Adipocyte (in vitro differentiated cells): Measurements from ENCODE around the gene ANKRD11.
A peak's percentile ranks its signal among the peaks of the same experiment; 100 is the strongest.

ENCODE experiments used
- DNase-seq: peaks from one replicate; pipeline ENCODE4 v3.0.0-alpha.2; 2015; ENCODE audit warnings: low read depth
- H3K27me3 ChIP-seq: replicated peaks from 2 replicates; pipeline ENCODE4 v1.7.0; 2013; ENCODE audit warnings: mild to moderate bottlenecking, low read length, moderate library complexity; ENCODE audit not compliant: control insufficient read depth, insufficient read depth
- H3K36me3 ChIP-seq: 2 replicates; pipeline ENCODE4 v1.7.0; 2013; ENCODE audit warnings: low read length, mild to moderate bottlenecking, moderate library complexity; ENCODE audit not compliant: control insufficient read depth, insufficient read depth, severe bottlenecking
- H3K4me1 ChIP-seq: 2 replicates; pipeline ENCODE4 v1.7.0; 2013; ENCODE audit warnings: mild to moderate bottlenecking, low read length, moderate library complexity; ENCODE audit not compliant: control insufficient read depth, insufficient read depth
- H3K4me3 ChIP-seq: 2 replicates; pipeline ENCODE4 v1.7.0; 2013; ENCODE audit warnings: mild to moderate bottlenecking, low read length, moderate library complexity
- H3K9ac ChIP-seq: 2 replicates; pipeline ENCODE4 v1.7.0; 2013; ENCODE audit warnings: mild to moderate bottlenecking, low read length, moderate library complexity
- H3K9me3 ChIP-seq: 2 replicates; pipeline ENCODE4 v1.7.0; 2013; ENCODE audit warnings: mild to moderate bottlenecking, low read length, moderate library complexity; ENCODE audit not compliant: control insufficient read depth

Gene ANKRD11

DNA sequence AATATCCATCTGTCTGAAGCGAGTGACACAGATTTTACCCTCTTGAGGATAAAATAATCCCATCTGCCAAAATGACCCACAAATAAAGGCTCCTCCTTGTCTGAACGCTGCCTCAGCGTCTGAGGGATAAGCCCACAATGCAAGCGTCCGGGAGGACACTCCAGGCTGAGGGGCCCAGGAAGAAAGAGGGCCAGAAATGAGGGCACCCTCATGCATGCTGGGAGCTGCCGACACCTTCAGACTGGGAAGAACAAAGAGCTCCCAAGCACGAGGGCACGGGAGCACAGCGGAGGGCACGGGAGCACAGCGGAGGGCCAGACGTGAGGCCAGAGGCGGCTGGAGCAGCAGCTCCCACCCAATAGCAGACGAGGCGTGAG, 145.9 kb downstream of the ANKRD11 start:
- H3K9me3 ChIP-seq: no peaks in the 10 kb centered on the region
- no peaks in the 10 kb centered on the region for H3K27me3 ChIP-seq
- H3K4me3 ChIP-seq: peak overlapping the region; percentile 29
- H3K9ac ChIP-seq: peak overlapping the region; percentile 51
- peaks cover 33% of the 10 kb centered on the region for H3K4me1 ChIP-seq
- no peak for DNase-seq
- H3K36me3 ChIP-seq: no peaks in the 10 kb centered on the region

DNA sequence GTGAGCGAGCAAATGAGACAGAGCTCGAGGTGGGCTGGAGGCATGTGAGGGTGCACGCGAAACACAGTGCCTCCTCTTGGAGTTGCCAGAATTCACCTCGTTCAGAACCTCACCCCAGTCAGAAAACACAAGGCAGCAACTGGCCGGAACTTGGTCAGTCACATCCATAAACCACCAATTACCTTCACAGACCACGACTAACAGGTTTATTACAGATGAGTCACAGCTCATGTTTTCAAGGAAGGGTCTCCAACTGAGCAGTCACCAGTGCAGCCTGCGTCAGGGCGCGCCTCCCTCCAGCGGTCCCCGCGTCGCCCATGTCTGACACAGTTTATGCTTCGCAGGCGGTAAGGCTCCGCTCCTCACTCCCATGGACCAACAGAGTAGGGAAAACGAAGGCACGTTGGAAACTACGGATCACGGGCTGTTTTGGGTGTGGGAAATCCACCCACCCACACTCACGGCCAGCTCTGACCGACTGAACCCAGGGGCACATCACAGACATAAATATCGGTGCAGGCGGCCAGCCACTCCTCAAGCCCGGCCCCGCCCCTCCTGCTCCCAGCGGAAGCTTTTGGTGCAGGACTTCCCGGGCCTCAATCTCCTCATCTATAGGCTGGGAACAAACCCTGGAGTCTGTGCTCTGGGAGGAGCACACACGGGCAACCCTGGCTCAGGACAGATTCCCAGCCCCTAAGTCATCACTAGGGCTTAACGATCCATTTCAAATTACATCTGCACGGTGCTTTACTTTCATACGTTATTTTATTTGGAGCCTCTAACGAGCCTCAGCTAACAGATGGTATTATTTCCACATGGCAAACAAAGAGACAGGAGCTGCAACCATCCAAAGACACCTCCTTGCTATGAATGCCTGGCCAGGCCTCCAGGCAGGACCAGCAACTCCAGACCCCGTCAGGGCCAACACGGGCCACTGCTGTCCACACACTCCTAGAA, 146.6 kb downstream of the ANKRD11 start:
- H3K9me3 ChIP-seq: no peaks in the 10 kb centered on the region

DNA sequence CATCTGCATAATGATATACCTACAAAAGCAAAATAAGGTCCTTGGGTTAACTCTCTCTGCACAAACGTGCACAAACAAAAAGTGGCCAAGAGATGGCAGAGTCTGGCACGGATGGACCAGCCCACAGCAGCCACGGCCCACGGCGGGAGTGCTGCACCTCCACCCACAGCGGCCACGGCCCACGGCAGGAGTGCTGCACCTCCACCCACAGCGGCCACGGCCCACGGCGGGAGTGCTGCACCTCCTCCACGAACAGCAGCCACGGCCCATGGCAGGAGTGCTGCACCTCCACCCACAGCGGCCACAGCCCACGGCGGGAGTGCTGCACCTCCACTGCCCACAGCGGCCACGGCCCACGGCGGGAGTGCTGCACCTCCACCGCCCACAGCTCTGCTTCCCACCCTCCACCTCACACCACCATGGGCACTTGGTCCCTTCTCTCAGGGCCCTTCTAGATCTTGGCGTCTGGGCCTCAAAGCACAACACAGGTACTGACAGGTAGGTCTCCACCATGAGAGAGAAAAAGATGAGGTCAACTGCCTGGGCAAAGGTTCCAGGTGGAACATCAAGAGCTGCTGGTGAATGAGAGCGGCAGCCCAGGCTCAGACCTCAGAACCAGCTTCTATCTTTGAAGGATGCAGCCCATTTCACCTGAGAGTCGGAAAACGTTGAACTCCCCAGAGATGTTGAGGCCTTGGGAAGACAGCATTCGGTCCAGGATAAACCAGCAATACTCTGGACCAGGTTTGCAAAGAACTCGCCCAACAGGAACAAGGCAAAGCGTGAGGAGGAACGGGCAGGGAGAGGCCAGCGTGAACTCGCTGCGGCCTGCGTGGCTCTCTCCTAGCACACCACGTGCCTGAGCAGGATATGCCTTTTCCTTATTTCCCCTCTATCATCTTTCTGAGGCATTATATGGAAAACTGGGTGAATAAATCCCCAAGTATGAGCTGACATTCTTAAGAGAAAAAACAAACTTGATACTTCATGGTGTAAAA, 148.4 kb downstream of the ANKRD11 start:
- H3K27me3 ChIP-seq: no peaks in the 10 kb centered on the region
- no peak overlapping the region for H3K4me3 ChIP-seq
- H3K9me3 ChIP-seq: no peaks in the 10 kb centered on the region
- peaks cover 33% of the 10 kb centered on the region for H3K4me1 ChIP-seq
- no peaks in the 10 kb centered on the region for H3K36me3 ChIP-seq
- DNase-seq: no peak
- H3K9ac ChIP-seq: no peak overlapping the region

More for the DNA sequence above, 146.6 kb downstream of the ANKRD11 start:
- Histone ChIP-seq H3K4me1 (peaks cover 33% of the 10 kb centered on the region), H3K9ac (peak overlapping the region; percentile 51), H3K4me3 (no peak overlapping the region), H3K27me3 (no peaks in the 10 kb centered on the region), H3K36me3 (no peaks in the 10 kb centered on the region)
- peak; percentile 28 for DNase-seq

DNA sequence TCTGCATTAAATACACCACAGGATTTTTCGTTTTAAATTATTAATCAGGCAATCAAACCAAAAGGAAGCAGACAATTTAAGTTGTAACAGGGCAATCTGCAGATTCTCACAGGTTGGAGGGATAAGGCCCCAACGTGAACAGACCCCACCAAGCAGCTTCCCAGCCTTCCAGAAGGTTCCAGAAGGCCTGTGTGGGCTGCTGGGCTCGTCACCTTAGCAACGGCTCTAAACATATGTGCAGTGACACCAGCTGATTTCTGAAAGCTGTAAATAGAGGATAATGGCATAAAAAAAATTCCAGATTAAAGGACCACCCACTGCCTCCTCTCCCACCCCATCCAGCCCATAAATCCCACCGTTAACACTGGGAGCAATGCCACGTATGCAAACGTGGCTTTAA, 149.1 kb downstream of the ANKRD11 start:
- DNase-seq: no peak
- Histone ChIP-seq H3K9me3 (no peaks in the 10 kb centered on the region), H3K9ac (no peak overlapping the region), H3K4me1 (peaks cover 33% of the 10 kb centered on the region), H3K4me3 (no peak overlapping the region), H3K36me3 (no peaks in the 10 kb centered on the region), H3K27me3 (no peaks in the 10 kb centered on the region)

DNA sequence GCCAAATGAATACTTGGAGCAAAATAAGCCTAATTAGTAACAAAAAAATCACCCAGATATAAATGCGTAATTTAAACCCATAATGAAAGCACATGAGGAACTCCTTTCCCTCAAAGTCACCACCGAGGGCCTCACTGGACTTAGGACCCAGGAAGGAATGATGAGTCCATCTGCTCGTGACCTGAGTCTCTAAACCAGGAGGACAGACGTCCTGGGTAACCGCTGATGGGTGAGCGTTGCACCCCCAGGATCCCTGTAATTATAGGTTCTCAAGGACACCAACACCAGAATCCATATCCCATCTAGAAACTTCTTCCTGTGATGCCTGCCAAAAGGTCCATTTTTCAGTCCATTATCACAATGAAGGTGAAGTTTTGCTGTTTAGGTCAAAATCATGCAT, 151.5 kb downstream of the ANKRD11 start:
- Histone ChIP-seq H3K4me1 (peaks cover 19% of the 10 kb centered on the region), H3K9ac (no peak overlapping the region), H3K36me3 (no peaks in the 10 kb centered on the region), H3K4me3 (no peak overlapping the region), H3K9me3 (no peaks in the 10 kb centered on the region), H3K27me3 (no peaks in the 10 kb centered on the region)
- DNase-seq: no peak

DNA sequence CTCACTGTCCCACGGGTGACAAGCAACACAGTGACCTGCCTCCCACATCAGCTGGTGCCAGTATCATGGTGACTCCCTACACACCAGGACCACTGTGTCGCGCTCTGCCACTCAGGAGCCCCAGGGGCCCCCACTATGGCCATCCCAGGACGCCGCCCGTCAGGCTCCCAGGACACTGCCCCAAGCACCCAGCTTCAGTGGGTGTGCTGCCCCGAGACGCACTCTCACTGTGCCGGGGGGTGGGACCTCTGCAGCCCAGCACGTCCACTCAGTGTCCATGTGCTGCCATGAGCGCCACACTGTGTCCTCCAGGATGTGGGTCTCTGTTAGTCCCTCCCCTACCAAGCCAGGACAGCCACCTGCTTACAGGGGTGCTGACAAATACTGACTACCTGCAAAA, 152.4 kb downstream of the ANKRD11 start:
- Histone ChIP-seq H3K4me3 (no peak overlapping the region), H3K9me3 (no peaks in the 10 kb centered on the region), H3K36me3 (no peaks in the 10 kb centered on the region), H3K9ac (no peak overlapping the region), H3K4me1 (peaks cover 17% of the 10 kb centered on the region), H3K27me3 (no peaks in the 10 kb centered on the region)
- DNase-seq: no peak

DNA sequence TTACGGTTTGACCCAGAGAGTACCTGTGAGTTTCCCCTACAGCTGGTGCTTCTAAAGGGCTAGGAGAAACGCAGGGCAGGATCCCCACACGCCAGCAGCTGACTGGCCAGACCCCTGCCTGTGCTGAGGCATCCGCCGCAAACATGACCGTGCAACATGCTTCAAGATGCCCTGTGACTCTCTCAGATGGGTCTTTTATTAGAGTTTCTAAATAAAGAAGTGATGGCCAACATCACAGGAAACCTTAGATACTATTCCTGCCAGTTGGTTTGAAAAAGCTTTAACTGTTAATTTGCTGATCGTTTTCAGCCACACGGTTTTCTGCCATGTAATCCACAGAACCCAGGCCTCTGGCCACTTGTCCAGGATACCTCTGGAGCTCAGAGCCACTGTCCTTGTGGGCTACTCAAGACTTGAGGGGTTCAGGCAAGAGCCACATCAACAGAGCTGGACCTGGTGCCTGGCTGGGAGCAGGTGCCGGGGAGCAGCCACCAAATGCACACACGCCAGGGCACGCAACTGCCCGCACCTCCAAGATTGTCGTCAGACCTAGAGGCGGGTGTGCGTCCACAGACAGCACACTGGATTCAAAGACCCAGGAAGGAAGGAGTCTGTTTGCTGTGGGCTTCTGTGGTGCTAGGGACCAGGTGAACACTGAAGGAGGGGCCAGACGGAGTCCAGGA, 154.4 kb downstream of the ANKRD11 start:
- Histone ChIP-seq H3K9ac (no peak overlapping the region), H3K36me3 (no peaks in the 10 kb centered on the region), H3K9me3 (no peaks in the 10 kb centered on the region), H3K4me1 (peaks cover 28% of the 10 kb centered on the region), H3K27me3 (no peaks in the 10 kb centered on the region), H3K4me3 (no peak overlapping the region)
- DNase-seq: no peak

DNA sequence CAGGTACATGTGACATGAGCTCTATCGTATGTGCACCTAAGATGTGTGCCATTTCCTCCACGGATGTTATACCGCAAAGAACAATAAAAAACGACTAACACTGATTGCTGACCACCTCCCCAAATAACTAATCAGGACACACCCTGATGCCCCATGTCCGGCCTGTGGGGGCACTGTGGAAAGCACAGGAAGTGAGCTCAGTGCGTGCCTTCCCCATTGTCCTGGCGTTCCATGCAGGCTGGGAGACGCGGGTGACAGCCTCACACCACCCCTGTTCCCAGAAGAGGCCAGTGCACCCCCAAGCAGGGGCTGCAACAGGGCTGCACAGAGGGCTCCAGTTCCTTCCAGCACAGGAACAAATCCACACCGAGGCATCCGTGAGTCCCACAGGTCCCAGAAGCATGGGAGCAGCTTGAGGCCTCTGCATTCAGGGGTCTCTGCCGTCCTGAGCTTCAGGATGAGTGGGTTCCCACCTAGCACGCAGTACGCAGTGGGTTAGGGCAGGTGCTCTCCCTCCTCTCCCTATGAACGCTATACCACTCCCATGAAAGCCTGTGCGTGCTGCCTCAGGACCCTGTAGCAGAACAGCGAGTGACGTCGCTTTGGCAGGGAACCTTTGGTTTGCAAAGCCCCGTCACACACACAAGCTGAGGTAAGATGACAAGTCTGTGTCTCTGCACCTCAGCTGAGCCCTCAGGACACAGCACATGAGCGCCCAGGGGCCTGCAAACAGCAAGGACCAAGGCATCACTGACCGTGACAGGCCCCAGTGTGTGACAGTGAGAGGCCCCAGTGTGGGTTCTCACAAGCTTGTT, 155.2 kb downstream of the ANKRD11 start:
- Histone ChIP-seq H3K4me1 (peaks cover 28% of the 10 kb centered on the region), H3K4me3 (no peak overlapping the region), H3K27me3 (no peaks in the 10 kb centered on the region), H3K36me3 (no peaks in the 10 kb centered on the region), H3K9me3 (no peaks in the 10 kb centered on the region), H3K9ac (no peak overlapping the region)
- DNase-seq: no peak

DNA sequence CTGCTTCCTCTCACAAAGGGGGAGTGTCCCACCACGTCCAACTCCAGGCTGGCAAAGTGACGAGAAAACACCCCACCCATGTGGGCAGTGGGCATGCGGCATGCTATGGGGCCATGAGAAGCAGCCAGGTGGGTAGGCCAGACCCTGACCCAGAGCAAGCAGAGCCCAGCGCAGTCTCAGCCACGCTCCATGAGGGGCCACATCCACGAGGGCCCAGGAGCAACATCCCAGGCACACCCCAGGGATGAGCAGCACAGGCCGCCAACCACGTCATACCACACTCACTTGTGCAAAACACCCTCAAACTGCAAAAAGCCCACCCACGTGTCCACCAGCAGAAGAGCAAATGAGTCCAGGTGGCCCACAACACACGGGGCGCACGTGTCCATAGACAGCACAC, 155.9 kb downstream of the ANKRD11 start:
- Histone ChIP-seq H3K4me3 (no peak overlapping the region), H3K9ac (peak overlapping the region; percentile 31), H3K9me3 (no peaks in the 10 kb centered on the region), H3K27me3 (no peaks in the 10 kb centered on the region), H3K36me3 (no peaks in the 10 kb centered on the region), H3K4me1 (peaks cover 28% of the 10 kb centered on the region)
- no peak for DNase-seq

DNA sequence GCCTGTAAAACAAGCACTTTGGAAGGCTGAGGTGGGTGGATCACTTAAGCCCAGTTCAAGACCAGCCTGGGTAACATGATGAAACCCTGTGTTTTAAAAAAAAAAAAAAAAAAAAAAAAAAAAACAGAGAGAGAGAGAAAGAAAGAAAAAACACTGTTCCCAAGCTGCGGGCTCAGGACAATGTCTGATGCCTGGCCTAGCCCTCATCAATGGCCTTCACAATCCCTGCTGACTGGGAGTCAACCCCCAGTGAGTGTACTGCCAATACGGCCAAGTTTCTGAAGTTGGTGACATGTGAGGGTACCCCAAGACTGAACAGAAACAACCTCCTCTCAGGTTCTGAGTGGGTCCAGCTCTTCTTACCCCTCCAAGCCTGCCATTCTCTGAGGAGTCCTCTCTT, 156.3 kb downstream of the ANKRD11 start:
- H3K4me3 ChIP-seq: no peak overlapping the region
- DNase-seq: no peak
- H3K9me3 ChIP-seq: no peaks in the 10 kb centered on the region
- no peaks in the 10 kb centered on the region for H3K36me3 ChIP-seq
- H3K27me3 ChIP-seq: no peaks in the 10 kb centered on the region
- peak overlapping the region; percentile 31 for H3K9ac ChIP-seq
- H3K4me1 ChIP-seq: peaks cover 28% of the 10 kb centered on the region
